DND-41 (cell line): ENCODE results near the gene FGA.

Experiments
- ATAC-seq: fragments of 200-7000 bp; cut with Tn5 transposase; 3 replicates; pipeline ENCODE4 v1.9.1; 2021; ENCODE audit warnings: low read depth; ENCODE audit not compliant: insufficient read depth
- DNase-seq: peaks from one replicate; pipeline ENCODE4 v3.0.0-alpha.2; 2020
- H2AFZ ChIP-seq: 2 replicates; pipeline ENCODE4 v1.6.0; 2012; ENCODE audit warnings: low read depth, low read length
- H3K27ac ChIP-seq: 2 replicates; pipeline ENCODE4 v1.5.1; 2012; ENCODE audit warnings: low read length, inconsistent platforms
- H3K27me3 ChIP-seq: fragments of 200-600 bp; sonication (generic); 2 replicates; pipeline ENCODE4 v1.6.0; 2012; ENCODE audit warnings: low read length, mild to moderate bottlenecking, inconsistent platforms; ENCODE audit not compliant: insufficient read depth, poor library complexity
- H3K36me3 ChIP-seq: 2 replicates; pipeline ENCODE4 v1.5.1; 2012; ENCODE audit warnings: low read length, inconsistent platforms; ENCODE audit not compliant: insufficient read depth
- H3K4me1 ChIP-seq: 2 replicates; pipeline ENCODE4 v1.5.1; 2012; ENCODE audit warnings: mild to moderate bottlenecking, low read length; ENCODE audit not compliant: insufficient read depth
- H3K4me2 ChIP-seq: 2 replicates; pipeline ENCODE4 v1.6.0; 2012; ENCODE audit warnings: mild to moderate bottlenecking, moderate library complexity, low read length, inconsistent platforms; ENCODE audit not compliant: insufficient read depth
- H3K4me3 ChIP-seq, 2 experiments: fragments of 200-600 bp in 1 of 2; shearing (Covaris generic) in 1 of 2; 2 replicates each; pipeline ENCODE4 v1.5.1; 2012 to 2016; ENCODE audit warnings: inconsistent platforms in 2 of 2, low read length in 2 of 2, mild to moderate bottlenecking in 2 of 2, low read depth in 1 of 2, moderate library complexity in 1 of 2
- H3K79me2 ChIP-seq: 2 replicates; pipeline ENCODE4 v1.6.0; 2012; ENCODE audit warnings: low read length, inconsistent platforms; ENCODE audit not compliant: insufficient read depth
- H3K9ac ChIP-seq: 2 replicates; pipeline ENCODE4 v1.6.0; 2012; ENCODE audit warnings: low read depth, mild to moderate bottlenecking, inconsistent platforms, low read length, moderate library complexity
- H3K9me3 ChIP-seq: 2 replicates; pipeline ENCODE4 v1.5.1; 2012; ENCODE audit warnings: low read length, moderate library complexity, mild to moderate bottlenecking, inconsistent platforms; ENCODE audit not compliant: insufficient read depth, severe bottlenecking
- H4K20me1 ChIP-seq: 2 replicates; pipeline ENCODE4 v1.6.0; 2012; ENCODE audit warnings: low read length; ENCODE audit not compliant: insufficient read depth
- CTCF ChIP-seq: IDR thresholded peaks from 2 replicates; pipeline ENCODE4 v1.5.1; 2012; ENCODE audit warnings: borderline replicate concordance, low read length, moderate library complexity, mild to moderate bottlenecking; ENCODE audit not compliant: poor library complexity, severe bottlenecking; ENCODE audit errors: extremely low read depth
- EZH2 ChIP-seq: IDR thresholded peaks from 3 replicates; pipeline ENCODE4 v1.6.1; 2012; ENCODE audit warnings: borderline replicate concordance, low read depth, mild to moderate bottlenecking, moderate library complexity, low read length, inconsistent platforms; ENCODE audit not compliant: severe bottlenecking

Gene FGA

GRCh38 chr4:154590329-154591006 lies at the start of gene FGA:
Gene FGA (minus strand): TSS chr4:154590742. CDS start chr4:154590687, 55 bp downstream.
- no peaks in the 10 kb centered on the region for H3K79me2 ChIP-seq
- H3K27ac ChIP-seq = no peak within 1 kb of the TSS
- TF ChIP-seq CTCF = no peak
- TF ChIP-seq EZH2 = no peak
- no peak within 1 kb of the TSS for H3K4me2 ChIP-seq
- H3K9ac ChIP-seq = no peak within 1 kb of the TSS
- no peaks in the 10 kb centered on the region for H3K36me3 ChIP-seq
- no peaks in the 10 kb centered on the region for H3K4me1 ChIP-seq
- H3K4me3 ChIP-seq = no peak within 1 kb of the TSS
- H3K9me3 ChIP-seq = no peaks in the 10 kb centered on the region
- H4K20me1 ChIP-seq = no peaks in the 10 kb centered on the region
- H2AFZ ChIP-seq = no peak within 1 kb of the TSS
- H3K27me3 ChIP-seq = peaks cover 15% of the 10 kb centered on the region
- no peak for ATAC-seq
- no peak for DNase-seq

- Histone ChIP-seq H3K27ac (no peak overlapping the region), H3K27me3 (no peaks in the 10 kb centered on the region), H3K9me3 (no peaks in the 10 kb centered on the region), H3K4me1 (no peaks in the 10 kb centered on the region), H3K36me3 (no peaks in the 10 kb centered on the region), H4K20me1 (no peaks in the 10 kb centered on the region), H3K4me3 (no peak overlapping the region), H3K4me2 (no peak overlapping the region), H3K9ac (no peak overlapping the region), H3K79me2 (no peaks in the 10 kb centered on the region), H2AFZ (no peak overlapping the region)
- DNase-seq (no peak), ATAC-seq (no peak)
- TF ChIP-seq CTCF = no peak
- no peak for TF ChIP-seq EZH2
Observed at GRCh38 chr4:154634058-154634457, 43.5 kb upstream of the FGA start.

GRCh38 chr4:154631828-154632227 lies 41.3 kb upstream of the FGA start:
- no peaks in the 10 kb centered on the region for H3K79me2 ChIP-seq
- no peaks in the 10 kb centered on the region for H4K20me1 ChIP-seq
- H3K27me3 ChIP-seq = no peaks in the 10 kb centered on the region
- DNase-seq (no peak), ATAC-seq (no peak)
- H3K9me3 ChIP-seq = no peaks in the 10 kb centered on the region
- H2AFZ ChIP-seq = no peak overlapping the region
- no peak for TF ChIP-seq EZH2
- no peak for TF ChIP-seq CTCF
- H3K4me2 ChIP-seq = no peak overlapping the region
- H3K27ac ChIP-seq = no peak overlapping the region
- no peak overlapping the region for H3K9ac ChIP-seq
- H3K4me1 ChIP-seq = no peaks in the 10 kb centered on the region
- H3K36me3 ChIP-seq = no peaks in the 10 kb centered on the region
- H3K4me3 ChIP-seq = no peak overlapping the region
